Measurements from ENCODE around the gene ZNF784. TPM values are rescaled to one million over a fixed set of nuclear protein-coding genes. Genes with fewer than 3 reads are reported as not detected.

ZNF784 gene
- total RNA-seq, 6 donors from 2014 or later: 6.8 to 14.7 (median 8.6) TPM

GRCh38 chr19:55614711-55615542, 9.4 kb downstream of the ZNF784 start:
- WGBS, 2 donors: 93 to 96% methylated on average over 11 to 84 of the region's 98 CpGs
- Histone ChIP-seq H3K4me1 (peaks cover 13 to 32% (median 24%) of the 10 kb centered on the region in 4 donors), H3K9me3 (no peaks in the 10 kb centered on the region), H3K27me3 (no peaks in the 10 kb centered on the region), H3K36me3 (peaks cover 14 to 53% (median 36%) of the 10 kb centered on the region in 4 donors), H3K27ac (no peak overlapping the region), H3K4me3 (no peak overlapping the region)
- peak in 1 of 2 donors; percentile 84 for DNase-seq
- no peak for ATAC-seq (ENCODE audit: low FRiP score in 2 of 2)
- no peak for TF ChIP-seq CTCF (IDR thresholded peaks at IDR 0.05)

GRCh38 chr19:55613930-55614710, 10.2 kb downstream of the ZNF784 start:
- Histone ChIP-seq H3K36me3 (peaks cover 14 to 59% (median 39%) of the 10 kb centered on the region in 4 donors), H3K9me3 (no peaks in the 10 kb centered on the region), H3K4me1 (peaks cover 16 to 27% (median 17%) of the 10 kb centered on the region in 4 donors), H3K27me3 (no peaks in the 10 kb centered on the region), H3K4me3 (no peak overlapping the region), H3K27ac (no peak overlapping the region)
- TF ChIP-seq POLR2AphosphoS5 (IDR thresholded peaks at IDR 0.05): no peak
- no peak for TF ChIP-seq CTCF (IDR thresholded peaks at IDR 0.05)
- no peak for TF ChIP-seq EP300 (IDR thresholded peaks at IDR 0.05)
- TF ChIP-seq POLR2A (IDR thresholded peaks at IDR 0.05): no peak
- DNase-seq (peak in 1 of 2 donors; percentile 84), ATAC-seq (ENCODE audit: low FRiP score in 2 of 2) (no peak)
- WGBS, 2 donors: 94 to 95% methylated on average over 57 to 63 of the region's 75 CpGs

GRCh38 chr19:55613396-55613795, 11.0 kb downstream of the ZNF784 start:
- H3K9me3 ChIP-seq: no peaks in the 10 kb centered on the region
- peaks cover 11 to 20% (median 14%) of the 10 kb centered on the region in 4 donors for H3K4me1 ChIP-seq
- H3K4me3 ChIP-seq: no peak overlapping the region
- no peak for ATAC-seq (ENCODE audit: low FRiP score in 2 of 2)
- H3K36me3 ChIP-seq: peaks cover 14 to 59% (median 39%) of the 10 kb centered on the region in 4 donors
- no peaks in the 10 kb centered on the region for H3K27me3 ChIP-seq
- no peak for TF ChIP-seq CTCF (IDR thresholded peaks at IDR 0.05)
- no peak for TF ChIP-seq POLR2A (IDR thresholded peaks at IDR 0.05)
- TF ChIP-seq POLR2AphosphoS5 (IDR thresholded peaks at IDR 0.05): no peak
- TF ChIP-seq EP300 (IDR thresholded peaks at IDR 0.05): no peak
- DNase-seq: peak in 1 of 2 donors; percentile 74
- WGBS, 2 donors: 96% methylated on average over 26 to 27 of the region's 27 CpGs
- no peak overlapping the region for H3K27ac ChIP-seq

- H3K27ac ChIP-seq: no peak overlapping the region
- no peak for ATAC-seq (ENCODE audit: low FRiP score in 2 of 2)
- H3K27me3 ChIP-seq: no peaks in the 10 kb centered on the region
These were observed 12.3 kb downstream of the ZNF784 start for GRCh38 chr19:55611983-55612645.

More at GRCh38 chr19:55611983-55612645, 12.3 kb downstream of the ZNF784 start:
- Histone ChIP-seq H3K4me1 (peaks cover 11 to 20% (median 16%) of the 10 kb centered on the region in 4 donors), H3K9me3 (no peaks in the 10 kb centered on the region), H3K36me3 (peaks cover 14 to 52% (median 35%) of the 10 kb centered on the region in 4 donors), H3K4me3 (no peak overlapping the region)
- WGBS, 2 donors: 78 to 95% methylated on average over 3 of the region's 3 CpGs
- TF ChIP-seq CTCF (IDR thresholded peaks at IDR 0.05) (no peak), POLR2AphosphoS5 (IDR thresholded peaks at IDR 0.05) (no peak), POLR2A (IDR thresholded peaks at IDR 0.05) (no peak), EP300 (IDR thresholded peaks at IDR 0.05) (no peak)
- DNase-seq: no peak
